GM12891 (cell line): ENCODE measurements around the gene CERS2.

Experiments
- PAX5 ChIP-seq: IDR thresholded peaks from 2 replicates; pipeline ENCODE4 v1.6.1; 2011; ENCODE audit warnings: low read length, moderate library complexity, mild to moderate bottlenecking; ENCODE audit not compliant: insufficient read depth, severe bottlenecking
- POLR2A ChIP-seq: IDR thresholded peaks from 2 replicates; pipeline ENCODE4 v1.6.1; 2011; ENCODE audit warnings: low read depth, low read length, control low read depth
- POLR2AphosphoS5 ChIP-seq: IDR thresholded peaks from 2 replicates; pipeline ENCODE4 v1.6.1; 2011; ENCODE audit warnings: low read depth, low read length, control low read depth
- POU2F2 ChIP-seq: IDR thresholded peaks from 2 replicates; pipeline ENCODE4 v1.6.1; 2011; ENCODE audit warnings: low read depth, mild to moderate bottlenecking, control low read depth, low read length, moderate library complexity
- TAF1 ChIP-seq: IDR thresholded peaks from 2 replicates; pipeline ENCODE4 v1.6.1; 2011; ENCODE audit warnings: low read depth, low read length, control low read depth

DNA sequence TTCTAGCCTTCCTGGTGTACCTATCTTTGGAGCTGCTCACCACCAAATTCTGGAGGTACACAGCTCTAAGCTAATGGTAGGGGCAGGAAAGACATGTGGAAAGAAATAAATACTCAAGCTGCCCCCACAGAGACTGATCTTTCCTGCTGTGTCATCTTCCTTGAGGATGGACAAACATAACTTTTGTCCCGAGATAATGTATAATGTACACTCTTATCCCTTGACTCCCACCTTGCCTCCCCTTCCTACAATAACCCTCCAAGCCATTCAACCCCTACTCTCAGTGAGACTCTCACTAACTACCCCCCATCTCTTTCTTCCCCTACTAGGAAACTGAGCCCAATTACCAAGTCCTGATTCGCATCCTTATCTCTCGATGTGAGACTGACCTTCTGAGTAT, 19.6 kb upstream of the CERS2 start:
- TF ChIP-seq POLR2A = no peak
- no peak for TF ChIP-seq TAF1
- no peak for TF ChIP-seq POLR2AphosphoS5
- no peak for TF ChIP-seq POU2F2
- no peak for TF ChIP-seq PAX5
